A549 (cell line): ENCODE measurements around the gene LILRA6. TPM values are rescaled to one million over a fixed set of nuclear protein-coding genes. Genes with fewer than 3 reads are reported as not detected.
A peak's percentile ranks its signal among the peaks of the same experiment; 100 is the strongest.

Source experiments
- ATAC-seq, 2 experiments: fragments of 200-7000 bp in 1 of 2; fragments of >200 bp in 1 of 2; cut with Nextera tagmentation in 1 of 2; cut with Tn5 transposase in 1 of 2; 3 replicates each; pipeline versions ENCODE4 v1.8.0 to v1.9.1; 2018 to 2020; ENCODE audit warnings: mild to moderate bottlenecking in 1 of 2, moderate library complexity in 1 of 2
- CTCF ChIA-PET: fragments of 300-600 bp; sonication (Branson Sonifier 250); formaldehyde crosslinking; extraction: SDS; loops from one replicate; lab custom pipeline; 2021; ENCODE audit warnings: antibody characterized with exemption, inconsistent platforms; lab: Yijun Ruan, JAX
- POLR2A ChIA-PET: fragments of 350-600 bp; formaldehyde crosslinking; extraction: SDS; loops from one replicate; lab custom pipeline; 2021; ENCODE audit warnings: antibody characterized with exemption, inconsistent platforms; lab: Yijun Ruan, JAX
- DNase-seq, 2 experiments: peaks; one replicate each; pipeline versions ENCODE4 v3.0.0 to v3.0.0-alpha.2; 2011 to 2016; ENCODE audit warnings: low read depth in 1 of 2, low spot score in 1 of 2
- FAIRE-seq: peaks from 2 replicates; lab custom pipeline; 2011; peaks lifted over from hg19 to GRCh38; lab: Jason Lieb, UNC
- H3K27ac ChIP-seq, 2 experiments: fragments of >200 bp; sonication (Bioruptor Twin); formaldehyde crosslinking; 3 replicates each; pipeline ENCODE4 v1.5.1; 2016 to 2017
- H3K4me1 ChIP-seq: fragments of >200 bp; sonication (Bioruptor Twin); formaldehyde crosslinking; 3 replicates; pipeline ENCODE4 v1.6.1; 2016
- H3K4me2 ChIP-seq: fragments of >200 bp; sonication (Bioruptor Twin); formaldehyde crosslinking; 3 replicates; pipeline ENCODE4 v1.6.1; 2016
- H3K4me3 ChIP-seq: fragments of >200 bp; sonication (Bioruptor Twin); formaldehyde crosslinking; 3 replicates; pipeline ENCODE4 v1.5.1; 2016
- H3K9me3 ChIP-seq: fragments of >200 bp; sonication (Bioruptor Twin); formaldehyde crosslinking; 3 replicates; pipeline ENCODE4 v1.6.1; 2016
- CBX2 ChIP-seq: fragments of 200-600 bp; sonication (generic); IDR thresholded peaks from 2 replicates; pipeline ENCODE4 v1.6.1; 2016; ENCODE audit warnings: low read depth, mild to moderate bottlenecking, borderline replicate concordance
- CBX8 ChIP-seq: fragments of 200-600 bp; sonication (generic); IDR thresholded peaks from 2 replicates; pipeline ENCODE4 v1.6.1; 2016
- ESRRA ChIP-seq: fragments of 150-350 bp; IDR thresholded peaks from 2 replicates; pipeline ENCODE4 v1.6.1; 2014; ENCODE audit warnings: mild to moderate bottlenecking, low read length, borderline replicate concordance
- FOSL2 ChIP-seq, 2 experiments: fragments of 450-650 bp in 1 of 2; fragments of >200 bp in 1 of 2; sonication (Bioruptor Twin) in 1 of 2; formaldehyde crosslinking; IDR thresholded peaks; 2 replicates each; pipeline versions ENCODE4 v1.5.0 to v1.6.1; 2016 to 2020; ENCODE audit warnings: mild to moderate bottlenecking in 1 of 2, moderate library complexity in 1 of 2
- HES2 ChIP-seq: fragments of >200 bp; sonication (Bioruptor Twin); formaldehyde crosslinking; IDR thresholded peaks from 2 replicates; pipeline ENCODE4 v1.6.1; 2016
- HEYL ChIP-seq: fragments of 250-450 bp; sonication (Bioruptor Pico); IDR thresholded peaks from 2 replicates; pipeline ENCODE4 v1.8.0; 2021; ENCODE audit warnings: mild to moderate bottlenecking, moderate library complexity
- HOXA7 ChIP-seq: fragments of 250-450 bp; sonication (Bioruptor Pico); IDR thresholded peaks from 2 replicates; pipeline ENCODE4 v1.5.0; 2020; ENCODE audit warnings: mild to moderate bottlenecking, moderate library complexity
- MAFK ChIP-seq: fragments of 450-650 bp; IDR thresholded peaks from 2 replicates; pipeline ENCODE4 v1.6.1; 2014; ENCODE audit not compliant: partially characterized antibody
- MAZ ChIP-seq: fragments of 150-350 bp; IDR thresholded peaks from 2 replicates; pipeline ENCODE4 v1.6.1; 2014; ENCODE audit warnings: antibody characterized with exemption, low read depth, low read length, borderline replicate concordance
- NPAS2 ChIP-seq: fragments of 250-450 bp; sonication (Bioruptor Pico); IDR thresholded peaks from 2 replicates; pipeline ENCODE4 v1.8.0; 2022; ENCODE audit warnings: mild to moderate bottlenecking, moderate library complexity, borderline replicate concordance
- PHF8 ChIP-seq: fragments of 200-600 bp; sonication (generic); IDR thresholded peaks from 2 replicates; pipeline ENCODE4 v1.6.1; 2016; ENCODE audit warnings: low read depth, mild to moderate bottlenecking, antibody characterized with exemption, moderate library complexity, borderline replicate concordance
- POLR2A ChIP-seq: IDR thresholded peaks from 2 replicates; pipeline ENCODE4 v1.6.1; 2012; ENCODE audit warnings: mild to moderate bottlenecking, low read length
- RAD21 ChIP-seq, 2 experiments: fragments of >200 bp in 1 of 2; sonication (Bioruptor Twin) in 1 of 2; formaldehyde crosslinking in 1 of 2; IDR thresholded peaks in 1 of 2; conservative IDR thresholded peaks in 1 of 2; 2 replicates in 1 of 2; 3 replicates in 1 of 2; pipeline ENCODE4 v1.6.1; 2012 to 2018; ENCODE audit warnings: inconsistent platforms in 1 of 2
- RARB ChIP-seq: fragments of 250-450 bp; sonication (Bioruptor Pico); IDR thresholded peaks from 2 replicates; pipeline ENCODE4 v1.8.0; 2021; ENCODE audit warnings: mild to moderate bottlenecking, moderate library complexity
- RCOR1 ChIP-seq: fragments of 150-350 bp; IDR thresholded peaks from 2 replicates; pipeline ENCODE4 v1.6.1; 2014; ENCODE audit warnings: antibody characterized with exemption, low read length, low read depth
- RNF2 ChIP-seq: fragments of 200-600 bp; sonication (generic); IDR thresholded peaks from 2 replicates; pipeline ENCODE4 v1.6.1; 2016; ENCODE audit warnings: low read depth, mild to moderate bottlenecking, antibody characterized with exemption, moderate library complexity, borderline replicate concordance
- TFCP2L1 ChIP-seq: fragments of 250-450 bp; sonication (Bioruptor Pico); IDR thresholded peaks from 2 replicates; pipeline ENCODE4 v1.5.0; 2021; ENCODE audit warnings: mild to moderate bottlenecking
- ZC3H11A ChIP-seq: fragments of 450-650 bp; IDR thresholded peaks from 2 replicates; pipeline ENCODE4 v1.6.1; 2014; ENCODE audit warnings: antibody characterized with exemption, mild to moderate bottlenecking
- ZFP36 ChIP-seq: fragments of 450-650 bp; IDR thresholded peaks from 2 replicates; pipeline ENCODE4 v1.6.1; 2014; ENCODE audit warnings: borderline replicate concordance; ENCODE audit not compliant: partially characterized antibody
- ZSCAN20 ChIP-seq: fragments of 250-450 bp; sonication (Bioruptor Pico); IDR thresholded peaks from 2 replicates; pipeline ENCODE4 v1.8.0; 2022; ENCODE audit warnings: mild to moderate bottlenecking, moderate library complexity
- WGBS: methylation state at CpG from one replicate; pipeline ENCODE4 v1.1.6; 2017; ENCODE audit errors: missing lambda C conversion rate; 5-methylcytosine and 5-hydroxymethylcytosine counted together
- polyA plus RNA-seq, 4 experiments: library from polyadenylated mRNA; depleted of rRNA in 3 of 4; stranded (reverse); fragments of >200 nt; fragmentation: RNase III in 1 of 4; extraction: RNeasy Plus Mini Kit Qiagen cat#74134 plus additional on column Dnase treatment in 1 of 4; gene quantifications; 2 replicates in 3 of 4; 3 replicates in 1 of 4; pipeline ENCODE4 v1.2.3, GENCODE V29; 2011 to 2017
- TF ChIP-seq, protein P1 (sequence below): fragments of 450-650 bp; IDR thresholded peaks from 2 replicates; pipeline ENCODE4 v1.6.1; 2014; ENCODE audit warnings: antibody characterized with exemption

LILRA6 gene
- polyA plus RNA-seq, 2 of the 4 experiments (the other 2 are of a cell fraction): not detected

- H3K4me1 ChIP-seq: no peaks in the 10 kb centered on the region
- TF ChIP-seq HOXA7 (CRISPR knock-in tag) (no peak), NPAS2 (CRISPR knock-in tag) (no peak), MAFK (no peak), PHF8 (no peak), POLR2A (no peak), RCOR1 (no peak), RAD21 (conservative IDR thresholded peaks at IDR 0.05 in 1 of 2, IDR thresholded peaks at IDR 0.05 in 1 of 2) (no peak), TFCP2L1 (no peak), CBX8 (no peak), CBX2 (no peak), ZSCAN20 (CRISPR knock-in tag) (no peak), MAZ (no peak), ZFP36 (no peak), HEYL (no peak)
- TF ChIP-seq, protein P1, sequence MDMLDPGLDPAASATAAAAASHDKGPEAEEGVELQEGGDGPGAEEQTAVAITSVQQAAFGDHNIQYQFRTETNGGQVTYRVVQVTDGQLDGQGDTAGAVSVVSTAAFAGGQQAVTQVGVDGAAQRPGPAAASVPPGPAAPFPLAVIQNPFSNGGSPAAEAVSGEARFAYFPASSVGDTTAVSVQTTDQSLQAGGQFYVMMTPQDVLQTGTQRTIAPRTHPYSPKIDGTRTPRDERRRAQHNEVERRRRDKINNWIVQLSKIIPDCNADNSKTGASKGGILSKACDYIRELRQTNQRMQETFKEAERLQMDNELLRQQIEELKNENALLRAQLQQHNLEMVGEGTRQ: no peak
- TF ChIP-seq, all 56 proteins: peak for 0
- CTCF ChIA-PET: interaction anchor here (1.0 to 2.5 kb wide), 2 partner anchors 12 to 31 kb away, joined by 3 to 7 read pairs; no protein-coding TSS in a partner anchor
- Histone ChIP-seq H3K27ac (no peak overlapping the region), H3K4me2 (no peak overlapping the region), H3K4me3 (no peak overlapping the region), H3K9me3 (no peaks in the 10 kb centered on the region)
- ATAC-seq: peak in 1 of 2 experiments; percentile 12; a peak in 1 of 6 replicates
- FAIRE-seq: no peak
- POLR2A ChIA-PET: no interaction called here
- 47% methylated on average over 18 of the region's 23 CpGs for WGBS
- no peak for DNase-seq
Observed at GRCh38 chr19:54253331-54254194, 11.0 kb upstream of the LILRA6 start.

DNA sequence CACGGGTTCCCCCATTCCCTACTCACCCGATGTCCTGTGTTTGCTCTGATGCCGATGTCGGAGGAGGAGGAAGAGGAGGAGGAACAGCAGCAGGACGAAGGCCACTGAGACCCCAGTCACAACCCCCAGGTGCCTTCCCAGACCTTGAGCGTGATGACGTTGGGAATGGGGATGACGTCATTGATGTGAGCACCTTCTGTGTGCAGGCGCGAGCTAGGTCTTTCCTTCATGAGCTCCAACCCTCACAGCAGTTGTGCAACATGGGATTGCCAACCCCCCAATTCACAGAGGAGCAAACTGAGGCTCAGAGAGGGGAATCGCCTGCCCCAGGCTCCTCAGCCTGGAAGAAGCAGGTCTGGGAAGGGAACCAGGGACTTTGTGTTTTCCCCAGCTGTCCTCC lies 10.3 kb upstream of the LILRA6 start:
- Histone ChIP-seq H3K27ac (no peak overlapping the region), H3K4me2 (no peak overlapping the region), H3K4me3 (no peak overlapping the region), H3K9me3 (no peaks in the 10 kb centered on the region), H3K4me1 (no peaks in the 10 kb centered on the region)
- FAIRE-seq (no peak), ATAC-seq (no peak), DNase-seq (no peak)
- 60% methylated on average over 11 of the region's 11 CpGs for WGBS
- no peak for TF ChIP-seq FOSL2 (IDR thresholded peaks at IDR 0.05)
- 0 out of 2 replicates have a peak, but pooled peaks have one; percentile 15 for TF ChIP-seq FOSL2 (CRISPR knock-in tag; IDR thresholded peaks at IDR 0.05)
- TF ChIP-seq RARB (CRISPR knock-in tag): no peak
- POLR2A ChIA-PET: no interaction called here
- CTCF ChIA-PET: interaction anchor here (1.0 to 2.5 kb wide), 2 partner anchors 12 to 32 kb away, joined by 3 to 7 read pairs; no protein-coding TSS in a partner anchor

DNA sequence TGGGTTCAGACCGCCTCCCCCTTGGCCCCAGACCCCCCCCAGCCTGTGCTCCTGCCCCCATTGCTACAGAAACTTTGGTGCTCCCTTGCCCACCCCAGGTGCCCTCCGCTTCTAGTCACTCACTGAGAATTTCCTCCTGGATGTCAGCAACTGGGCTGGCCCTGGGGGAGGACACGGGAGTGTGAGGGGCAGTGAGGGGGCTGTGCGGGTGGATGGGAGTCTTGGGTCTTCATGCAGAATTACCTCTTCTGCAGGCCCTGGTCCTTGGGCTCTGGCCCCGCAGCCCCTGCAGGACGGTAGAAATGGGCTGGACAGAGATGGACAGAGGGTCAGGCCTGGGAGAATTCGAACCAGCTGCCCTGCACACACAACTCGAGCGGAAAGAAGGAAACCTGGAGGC lies 9.7 kb upstream of the LILRA6 start:
- no peaks in the 10 kb centered on the region for H3K4me1 ChIP-seq
- ATAC-seq: no peak
- no peaks in the 10 kb centered on the region for H3K9me3 ChIP-seq
- TF ChIP-seq FOSL2 (IDR thresholded peaks at IDR 0.05) (no peak), FOSL2 (CRISPR knock-in tag; IDR thresholded peaks at IDR 0.05) (no peak), ESRRA (no peak), ZC3H11A (no peak), RNF2 (no peak), HEYL (no peak), HES2 (no peak), CBX8 (no peak)
- no peak overlapping the region for H3K4me3 ChIP-seq
- WGBS: 40% methylated on average over 9 of the region's 9 CpGs
- no peak overlapping the region for H3K4me2 ChIP-seq
- no peak for FAIRE-seq
- H3K27ac ChIP-seq: no peak overlapping the region
- no peak for DNase-seq
- POLR2A ChIA-PET: no interaction called here
- CTCF ChIA-PET: interaction anchor here (1.0 to 2.5 kb wide), 2 partner anchors 13 to 32 kb away, joined by 3 to 7 read pairs; no protein-coding TSS in a partner anchor
